Kidney (tissue), 14 donors: ENCODE data around the gene TREM2. TPM values are rescaled to one million over a fixed set of nuclear protein-coding genes. Genes with fewer than 3 reads are reported as not detected.

Experiments
- DNase-seq, 5 donors: peaks; one replicate each; pipeline ENCODE4 v3.0.0-alpha.2; 2013 to 2020
- FAIRE-seq: peaks from 2 replicates; lab custom pipeline; 2012; peaks lifted over from hg19 to GRCh38; lab: Jason Lieb, UNC
- H3K27ac ChIP-seq, 2 donors: one replicate each; pipeline ENCODE4 v1.7.0; 2013; ENCODE audit warnings: low read depth in 2 of 2, low read length in 2 of 2, inconsistent platforms in 1 of 2
- H3K27me3 ChIP-seq: one replicate; pipeline ENCODE4 v1.7.1; 2013; ENCODE audit warnings: low read length, inconsistent platforms; ENCODE audit not compliant: control insufficient read depth, insufficient read depth
- H3K36me3 ChIP-seq, 3 donors: one replicate each; pipeline versions ENCODE4 v1.7.0 to v1.7.1; 2013; ENCODE audit warnings: low read length in 3 of 3, control low read depth in 1 of 3, inconsistent platforms in 1 of 3; ENCODE audit not compliant: insufficient read depth in 3 of 3, control insufficient read depth in 2 of 3
- H3K4me1 ChIP-seq, 3 donors: one replicate each; pipeline versions ENCODE4 v1.7.0 to v1.7.1; 2013; ENCODE audit warnings: low read length in 3 of 3, inconsistent platforms in 1 of 3, low read depth in 1 of 3; ENCODE audit not compliant: control insufficient read depth in 2 of 3, insufficient read depth in 2 of 3
- H3K4me3 ChIP-seq, 3 donors: one replicate each; pipeline versions ENCODE4 v1.7.0 to v1.8.1; 2013; ENCODE audit warnings: low read length in 3 of 3, control low read depth in 1 of 3, inconsistent platforms in 1 of 3
- H3K9ac ChIP-seq, 3 donors: one replicate each; pipeline versions ENCODE4 v1.7.0 to v1.7.1; 2013; ENCODE audit warnings: low read length in 3 of 3, control low read depth in 1 of 3, inconsistent platforms in 1 of 3
- H3K9me3 ChIP-seq, 3 donors: one replicate each; pipeline versions ENCODE4 v1.7.0 to v1.7.1; 2013; ENCODE audit warnings: low read length in 3 of 3, control low read depth in 1 of 3, inconsistent platforms in 1 of 3; ENCODE audit not compliant: control insufficient read depth in 2 of 3, insufficient read depth in 1 of 3
- CTCF ChIP-seq: IDR thresholded peaks from 3 replicates; pipeline ENCODE4 v1.5.1; 2012; ENCODE audit warnings: mild to moderate bottlenecking, moderate library complexity, borderline replicate concordance; ENCODE audit not compliant: insufficient read depth; ENCODE audit errors: extremely low read depth
- intact Hi-C: fragments of 100-400 bp; cut with DNase I; formaldehyde crosslinking; loops from one replicate; pipeline ENCODE4 v1.11.1; 2022
- polyA plus RNA-seq: library from polyadenylated mRNA; stranded (reverse); fragments of 350-450 nt; fragmentation: Illumina TruSeq; extraction: RNeasy Lipid Tissue Mini Kit (QIAGEN cat#74804); gene quantifications from one replicate; pipeline ENCODE4 v1.2.3, GENCODE V29; 2014; ENCODE audit warnings: low read depth, low replicate concordance; ENCODE audit not compliant: insufficient read depth
- total RNA-seq: library from RNA; stranded (reverse); fragmentation: NEBNext Ultra II Directional; extraction: Animal tissue kit (Norgen Biotek cat#: 25700); gene quantifications from one replicate; pipeline ENCODE4 v1.2.1, GENCODE V29; 2021
- donor health status: control.
- donor health status: control.
- donor health status: control.
- donor health status: control.
- donor health status: control.
- donor health status: DM: yes; HTN: yes; CAD: no.
- donor health status: Normal renal cell carcinoma (clear cell type).

The TREM2 gene
- total and polyA plus RNA-seq, 2 donors from 2014 or later = 3.5 to 7.8 TPM

GRCh38 chr6:41194386-41194785, 31.5 kb upstream of the TREM2 start:
- no peak for DNase-seq
- intact Hi-C loops = no loop called here
- H3K27ac ChIP-seq = no peak overlapping the region
- H3K9me3 ChIP-seq = peaks cover 0 to 6% (median 0%) of the 10 kb centered on the region in 3 donors
- no peak overlapping the region for H3K9ac ChIP-seq
- H3K4me3 ChIP-seq = no peak overlapping the region
- no peak for TF ChIP-seq CTCF
- no peak for FAIRE-seq
- no peaks in the 10 kb centered on the region for H3K36me3 ChIP-seq
- no peaks in the 10 kb centered on the region for H3K4me1 ChIP-seq
- H3K27me3 ChIP-seq = no peaks in the 10 kb centered on the region

GRCh38 chr6:41193884-41194283, 31.0 kb upstream of the TREM2 start:
- no peak for FAIRE-seq
- no peak overlapping the region for H3K4me3 ChIP-seq
- intact Hi-C loops = no loop called here
- H3K36me3 ChIP-seq = no peaks in the 10 kb centered on the region
- H3K27me3 ChIP-seq = no peaks in the 10 kb centered on the region
- H3K9me3 ChIP-seq = peaks cover 0 to 7% (median 0%) of the 10 kb centered on the region in 3 donors
- no peak for DNase-seq
- no peaks in the 10 kb centered on the region for H3K4me1 ChIP-seq
- no peak for TF ChIP-seq CTCF
- H3K9ac ChIP-seq = no peak overlapping the region
- H3K27ac ChIP-seq = no peak overlapping the region

GRCh38 chr6:41193171-41193734, 30.3 kb upstream of the TREM2 start:
- H3K9ac ChIP-seq = no peak overlapping the region
- H3K36me3 ChIP-seq = no peaks in the 10 kb centered on the region
- no peak overlapping the region for H3K27ac ChIP-seq
- H3K4me1 ChIP-seq = no peaks in the 10 kb centered on the region
- H3K9me3 ChIP-seq = peaks cover 0 to 7% (median 0%) of the 10 kb centered on the region in 3 donors
- intact Hi-C loops = no loop called here
- DNase-seq (no peak), FAIRE-seq (no peak)
- H3K4me3 ChIP-seq = no peak overlapping the region
- H3K27me3 ChIP-seq = no peaks in the 10 kb centered on the region
- no peak for TF ChIP-seq CTCF

- TF ChIP-seq CTCF = peak; percentile 31
Observed at GRCh38 chr6:41191569-41191968, 28.7 kb upstream of the TREM2 start.

More at GRCh38 chr6:41191569-41191968, 28.7 kb upstream of the TREM2 start:
- H3K36me3 ChIP-seq = no peaks in the 10 kb centered on the region
- H3K27ac ChIP-seq = no peak overlapping the region
- H3K9ac ChIP-seq = no peak overlapping the region
- H3K9me3 ChIP-seq = peaks cover 0 to 7% (median 0%) of the 10 kb centered on the region in 3 donors
- DNase-seq = peak in 3 of 5 donors; percentile 24 to 44 (median 24)
- intact Hi-C loops = no loop called here
- FAIRE-seq = no peak
- no peaks in the 10 kb centered on the region for H3K27me3 ChIP-seq
- no peak overlapping the region for H3K4me3 ChIP-seq
- H3K4me1 ChIP-seq = no peaks in the 10 kb centered on the region
